Vagina (tissue), 2 donors: Measurements from ENCODE around the gene MX2.

Experiments used
- CTCF ChIP-seq, 3 experiments: fragments of 450-650 bp in 2 of 3; fragments of 200-600 bp in 1 of 3; sonication (generic) in 1 of 3; IDR thresholded peaks; one replicate each; pipeline ENCODE4 v1.5.1; 2017 to 2019; ENCODE audit warnings: antibody characterized with exemption in 3 of 3, mild to moderate bottlenecking in 2 of 3, moderate library complexity in 2 of 3
- POLR2A ChIP-seq, 2 donors: fragments of 450-650 bp; IDR thresholded peaks; one replicate each; pipeline ENCODE4 v1.6.1; 2017; ENCODE audit warnings: antibody characterized with exemption in 2 of 2, mild to moderate bottlenecking in 2 of 2, moderate library complexity in 2 of 2

- no peak for TF ChIP-seq CTCF (IDR thresholded peaks at IDR 0.05)
- no peak for TF ChIP-seq POLR2A (IDR thresholded peaks at IDR 0.05)
Measured at GRCh38 chr21:41337515-41337914, 24.3 kb upstream of the MX2 start.
